Activated CD8-positive, alpha-beta memory T cell treated with anti-CD3 and anti-CD28 coated beads, Interleukin-2, amount 50 U/mL, for 4 hours (primary cell): Measurements from ENCODE around the gene IGDCC3.

Experiments
- DNase-seq: peaks from one replicate; pipeline ENCODE4 v3.0.0-alpha.2; 2020

The IGDCC3 gene

GRCh38 chr15:65386376-65386775 lies 8.6 kb upstream of the IGDCC3 start:
- DNase-seq: no peak

- no peak for DNase-seq
Measured at GRCh38 chr15:65385870-65386258, 8.1 kb upstream of the IGDCC3 start.

GRCh38 chr15:65384895-65385869 lies 7.4 kb upstream of the IGDCC3 start:
- DNase-seq: peak; percentile 82

GRCh38 chr15:65384505-65384894 lies 6.7 kb upstream of the IGDCC3 start:
- no peak for DNase-seq

GRCh38 chr15:65383991-65384390 lies 6.2 kb upstream of the IGDCC3 start:
- DNase-seq: no peak

GRCh38 chr15:65383456-65383855 lies 5.7 kb upstream of the IGDCC3 start:
- no peak for DNase-seq

DNA sequence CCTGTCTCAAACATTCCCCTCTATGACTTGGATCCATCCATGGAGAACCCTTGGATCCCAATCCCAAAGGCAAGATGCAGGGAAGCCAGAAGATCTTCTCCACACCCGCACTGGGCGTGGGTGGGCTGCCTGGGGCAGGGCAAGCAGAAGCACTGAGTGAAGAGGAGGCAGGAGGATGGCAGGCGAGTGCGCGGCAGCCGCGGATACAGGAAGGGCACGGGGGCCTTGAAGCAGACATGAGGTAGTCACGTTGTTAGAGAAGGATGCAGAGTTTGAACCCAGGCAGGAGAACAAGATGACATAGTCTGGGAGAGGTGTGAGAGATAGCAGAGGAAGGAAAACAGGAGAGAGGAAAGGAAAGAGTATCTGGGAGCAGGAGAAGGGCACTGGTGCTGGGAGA lies 5.1 kb upstream of the IGDCC3 start:
- no peak for DNase-seq

- DNase-seq: no peak
Measured at GRCh38 chr15:65382146-65382491, 4.3 kb upstream of the IGDCC3 start.

GRCh38 chr15:65381445-65382145 lies 3.8 kb upstream of the IGDCC3 start:
- no peak for DNase-seq

DNA sequence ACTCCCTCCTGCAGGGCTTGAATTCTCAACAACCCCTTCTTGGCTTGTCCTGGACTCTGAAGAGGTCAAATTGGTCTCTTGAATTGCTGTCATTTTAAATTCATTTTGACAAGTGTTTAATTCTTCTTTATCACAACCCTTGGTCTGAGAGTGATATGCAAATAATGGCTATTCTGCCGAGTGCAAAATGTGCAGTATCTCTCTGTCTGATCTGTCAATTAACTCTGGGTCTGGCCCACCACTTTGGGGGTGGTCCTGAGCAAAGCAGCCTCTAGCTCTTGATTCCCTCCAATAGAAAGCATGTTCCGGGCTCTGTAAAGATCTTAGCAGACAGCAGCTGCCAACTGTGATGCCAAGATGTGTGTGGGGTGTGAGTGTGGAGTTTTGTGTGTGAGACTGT lies 2.2 kb upstream of the IGDCC3 start:
- DNase-seq: no peak

DNA sequence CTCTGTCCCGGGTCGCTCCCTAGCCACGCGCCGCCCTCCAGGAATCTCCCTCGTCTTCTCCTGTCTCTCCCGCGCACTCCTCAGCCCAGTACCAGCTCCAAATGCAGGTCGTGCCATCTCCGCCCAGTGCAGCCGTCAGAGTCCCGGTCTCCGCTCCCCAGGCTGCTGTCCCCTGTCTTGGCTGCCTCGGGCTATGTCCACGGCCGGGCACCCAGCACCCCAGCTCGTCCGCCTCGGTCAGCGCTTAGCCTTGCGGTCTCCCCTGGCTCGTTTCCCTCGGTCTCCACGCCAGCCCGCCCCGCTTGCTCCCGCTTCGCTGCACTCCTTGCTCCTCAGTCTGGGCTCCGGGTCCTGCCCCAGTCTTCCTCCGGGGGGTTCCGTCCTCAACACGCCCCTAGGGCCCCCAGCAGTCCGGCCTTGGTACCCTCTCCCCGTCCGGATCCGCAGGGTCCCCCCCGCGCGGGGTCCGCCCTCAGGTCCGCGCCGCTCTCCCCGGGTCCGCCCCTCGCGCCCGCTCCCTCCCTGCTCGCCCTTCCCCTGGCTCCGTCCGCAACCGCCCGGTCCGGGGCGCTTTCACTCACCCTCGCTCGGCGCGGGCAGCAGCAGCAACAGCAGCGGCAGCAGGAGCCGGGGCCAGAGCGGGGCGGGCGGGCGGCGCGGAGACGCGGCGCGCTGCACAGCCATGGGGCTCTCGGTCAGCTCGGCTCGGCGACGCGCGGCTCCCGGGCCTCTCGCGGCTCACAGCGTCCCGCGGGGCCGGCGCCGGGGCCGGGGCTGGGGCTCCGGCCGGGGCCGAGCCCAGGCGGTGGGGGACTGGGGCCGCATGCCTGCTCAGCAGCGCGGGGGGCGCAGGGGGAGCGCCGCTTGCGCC lies 462 bp downstream of the IGDCC3 start:
- no peak for DNase-seq

GRCh38 chr15:65376767-65377104 lies 1.1 kb downstream of the IGDCC3 start:
- no peak for DNase-seq

DNA sequence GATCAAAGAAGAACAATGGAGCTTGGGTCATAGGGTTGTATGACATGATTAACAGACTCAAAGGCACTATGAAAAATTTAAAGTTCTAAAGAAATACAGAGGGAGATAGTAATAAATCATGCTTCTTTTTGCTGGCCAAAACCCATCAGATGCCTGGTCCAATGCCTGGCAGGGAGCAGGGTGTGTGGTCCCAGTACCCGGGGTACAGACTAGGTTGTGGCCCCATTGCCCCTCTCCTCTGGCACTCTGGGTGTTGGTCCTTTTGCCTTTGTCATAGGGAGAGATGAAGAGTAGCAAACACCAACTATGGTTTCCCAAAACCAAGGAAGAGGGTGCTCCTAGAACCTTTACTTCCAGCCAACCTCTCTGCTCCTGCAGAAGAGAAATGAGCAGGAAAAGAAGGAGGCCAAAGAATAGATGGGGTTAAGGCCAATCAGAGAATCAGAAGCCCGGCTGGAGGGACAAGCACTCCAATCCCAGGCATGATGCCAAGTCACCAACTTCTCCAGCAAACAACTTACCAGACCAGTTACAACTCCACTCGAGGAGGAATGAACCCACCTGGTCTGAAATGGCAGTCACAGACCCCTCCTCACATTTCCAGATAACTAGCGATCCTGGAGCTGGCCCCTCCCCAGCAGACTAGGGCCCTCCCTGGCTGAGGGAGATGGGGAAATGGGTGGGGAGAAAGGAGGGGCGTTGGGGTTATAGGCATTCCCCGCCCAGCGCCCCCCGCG lies 1.8 kb downstream of the IGDCC3 start:
- no peak for DNase-seq

DNA sequence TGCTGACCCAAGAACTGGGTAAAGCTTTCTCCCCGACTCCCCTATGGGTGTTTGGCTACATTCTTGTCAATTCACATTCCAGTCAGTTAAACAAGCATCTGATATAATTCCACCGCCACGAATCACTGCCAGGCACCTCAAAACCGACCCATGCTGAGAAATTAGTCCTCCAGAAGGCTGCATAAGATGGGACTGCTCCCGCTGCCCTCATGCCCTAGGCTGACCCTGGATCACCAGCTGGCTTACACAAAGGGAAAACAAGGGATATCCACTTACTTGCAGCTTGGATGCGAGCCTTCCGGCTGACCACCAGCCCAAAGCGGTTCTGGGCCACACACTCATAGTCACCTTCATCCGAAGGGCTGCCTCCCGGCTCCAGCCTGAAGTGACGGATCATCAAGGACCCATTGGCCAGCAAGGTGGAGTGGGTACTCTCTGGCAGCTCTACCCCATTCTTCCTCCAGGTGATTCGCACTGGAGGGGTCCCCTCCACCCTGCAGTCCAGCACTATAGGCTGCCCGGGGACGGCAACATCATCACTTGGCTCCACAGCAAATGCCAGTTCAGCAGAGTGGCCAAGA lies 2.9 kb downstream of the IGDCC3 start:
- DNase-seq: no peak

GRCh38 chr15:65374334-65374733 lies 3.5 kb downstream of the IGDCC3 start:
- DNase-seq: no peak

DNA sequence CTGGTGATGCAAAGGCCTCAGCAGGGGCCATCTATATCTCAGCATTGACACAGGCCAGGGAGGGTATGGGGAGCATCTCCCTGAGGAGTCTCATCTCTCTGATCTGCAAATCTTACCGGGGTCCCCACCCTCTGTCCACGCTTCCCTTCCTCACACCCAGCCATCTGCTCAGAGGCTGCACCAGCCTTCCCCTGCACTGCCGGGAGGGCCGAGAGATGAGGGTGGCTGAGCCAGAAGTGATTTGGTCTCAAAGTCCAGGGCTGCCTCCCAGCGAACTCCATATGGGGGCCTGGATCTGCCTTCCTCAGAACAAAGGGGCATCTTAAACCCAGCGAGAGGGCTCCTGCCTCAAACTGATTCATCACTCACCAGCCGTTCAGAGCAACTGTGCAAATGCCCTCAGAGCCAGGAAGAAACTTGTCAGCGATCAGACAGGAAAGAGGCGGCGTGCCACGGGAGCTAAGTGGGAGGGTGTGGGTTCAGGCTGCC lies 4.6 kb downstream of the IGDCC3 start:
- no peak for DNase-seq

DNA sequence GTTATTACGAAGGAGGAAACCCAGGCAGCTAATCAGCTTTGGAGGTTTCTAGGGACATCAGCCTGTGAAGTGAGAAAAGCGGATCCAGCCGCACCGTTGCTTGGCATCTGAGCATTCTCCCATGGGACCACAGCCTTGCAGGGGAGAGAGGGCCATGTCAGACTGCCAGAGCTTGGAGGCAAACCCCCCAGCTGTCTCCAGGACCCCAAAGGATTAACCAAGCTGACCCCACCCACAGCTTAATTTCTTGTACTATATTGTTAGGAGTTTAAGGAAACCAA lies 5.1 kb downstream of the IGDCC3 start:
- no peak for DNase-seq

DNA sequence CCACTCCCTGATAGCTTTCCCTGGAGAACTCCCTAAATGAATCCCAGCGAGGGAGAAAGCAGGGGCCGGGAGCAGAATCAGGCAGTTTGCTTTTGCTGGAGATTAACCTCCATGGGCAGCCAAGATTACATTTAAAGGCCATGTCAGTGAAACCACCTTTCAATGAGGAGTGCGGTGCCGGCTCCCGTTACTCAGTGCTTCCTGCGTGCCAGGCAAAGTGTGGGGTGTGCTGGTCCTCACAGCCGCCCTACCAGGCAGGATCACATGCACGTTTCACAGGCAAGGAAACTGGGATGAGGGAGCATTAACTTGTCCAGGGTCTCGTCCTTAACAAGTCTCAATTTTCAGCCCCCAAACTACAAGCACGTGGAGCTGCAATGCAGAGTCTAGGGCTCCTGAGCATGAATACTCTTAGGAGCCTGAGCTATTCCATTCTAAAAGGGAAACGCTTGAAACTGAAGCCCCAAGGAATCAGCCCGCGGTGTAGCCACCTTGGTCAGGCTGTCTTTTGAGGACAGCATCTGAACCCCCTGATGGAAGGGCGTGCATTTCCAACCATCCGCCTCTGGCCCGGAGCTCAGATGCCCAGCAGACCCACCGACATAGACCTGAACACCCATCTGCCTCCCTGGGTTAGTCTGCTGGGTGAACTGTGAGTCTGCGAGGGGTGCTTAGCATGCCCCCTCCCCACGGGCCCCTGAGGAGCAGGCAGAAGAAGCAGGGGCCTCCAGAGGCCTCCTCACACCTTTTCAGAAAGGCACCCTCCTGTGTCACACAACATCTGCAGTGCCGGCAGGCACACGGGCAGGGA lies 5.6 kb downstream of the IGDCC3 start:
- no peak for DNase-seq

DNA sequence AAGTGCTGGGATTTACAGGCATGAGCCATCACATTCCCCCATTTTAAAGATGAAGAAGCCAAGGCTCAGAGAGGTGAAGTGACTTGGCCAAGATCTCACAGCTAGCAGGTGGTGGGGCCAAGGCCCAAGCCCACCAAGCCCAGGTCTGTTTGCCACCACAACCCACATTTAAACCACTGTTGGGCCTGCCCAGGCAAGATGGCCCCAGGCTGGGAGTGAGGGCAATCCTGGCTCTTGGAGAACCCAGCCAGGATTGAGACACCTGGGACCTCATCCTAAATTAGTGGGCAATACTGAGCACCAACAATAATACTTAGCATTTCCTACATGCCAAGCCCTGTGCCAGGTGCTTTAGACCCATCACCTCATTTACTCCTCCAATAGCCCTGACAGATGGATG lies 6.9 kb downstream of the IGDCC3 start:
- no peak for DNase-seq

GRCh38 chr15:65369651-65370050 lies 8.2 kb downstream of the IGDCC3 start:
- no peak for DNase-seq

DNA sequence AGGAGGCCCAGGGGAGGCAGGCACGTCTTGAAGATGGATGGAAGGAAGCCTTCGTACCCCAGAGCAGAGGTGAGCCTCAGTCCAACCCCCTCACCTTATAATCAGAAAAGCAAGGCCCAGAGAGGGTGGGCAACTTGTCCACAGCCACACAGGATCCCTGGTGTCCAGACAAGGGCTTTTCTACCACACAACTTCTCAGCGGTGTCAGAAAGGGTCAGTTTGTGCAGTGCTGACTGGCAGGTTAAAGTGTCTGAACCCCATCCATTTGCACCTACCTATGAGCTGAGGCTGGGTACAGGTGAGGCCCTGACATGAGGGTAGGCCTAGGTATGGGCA lies 8.6 kb downstream of the IGDCC3 start:
- no peak for DNase-seq
